GM21619 (cell line): Measurements from ENCODE around the gene RBL2.

ENCODE experiments used
- ATAC-seq: cut with Tn5 transposase; IDR thresholded peaks from one replicate; pipeline ENCODE4 v1.9.1; 2021; ENCODE audit not compliant: unreplicated experiment

RBL2 gene

DNA sequence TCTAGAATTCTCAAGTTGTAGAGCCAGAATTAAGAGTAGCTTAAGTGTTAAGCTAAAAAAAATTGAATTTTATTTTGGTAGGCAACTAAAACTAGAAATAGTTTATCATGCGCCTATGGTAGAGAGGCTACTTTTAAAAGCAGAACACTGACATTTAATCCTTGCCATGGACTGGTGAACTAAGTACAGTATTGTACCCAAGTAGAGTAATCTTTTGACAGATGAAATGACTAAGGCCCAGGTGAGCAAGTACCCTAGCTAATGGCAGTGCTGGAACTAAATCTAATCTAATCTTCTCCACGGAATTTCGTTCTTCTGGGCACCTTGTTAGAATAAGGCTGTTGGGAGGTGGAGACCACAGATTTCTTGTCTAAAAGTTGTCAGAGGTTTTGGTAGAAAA, 11.8 kb downstream of the RBL2 start:
- ATAC-seq: no peak

DNA sequence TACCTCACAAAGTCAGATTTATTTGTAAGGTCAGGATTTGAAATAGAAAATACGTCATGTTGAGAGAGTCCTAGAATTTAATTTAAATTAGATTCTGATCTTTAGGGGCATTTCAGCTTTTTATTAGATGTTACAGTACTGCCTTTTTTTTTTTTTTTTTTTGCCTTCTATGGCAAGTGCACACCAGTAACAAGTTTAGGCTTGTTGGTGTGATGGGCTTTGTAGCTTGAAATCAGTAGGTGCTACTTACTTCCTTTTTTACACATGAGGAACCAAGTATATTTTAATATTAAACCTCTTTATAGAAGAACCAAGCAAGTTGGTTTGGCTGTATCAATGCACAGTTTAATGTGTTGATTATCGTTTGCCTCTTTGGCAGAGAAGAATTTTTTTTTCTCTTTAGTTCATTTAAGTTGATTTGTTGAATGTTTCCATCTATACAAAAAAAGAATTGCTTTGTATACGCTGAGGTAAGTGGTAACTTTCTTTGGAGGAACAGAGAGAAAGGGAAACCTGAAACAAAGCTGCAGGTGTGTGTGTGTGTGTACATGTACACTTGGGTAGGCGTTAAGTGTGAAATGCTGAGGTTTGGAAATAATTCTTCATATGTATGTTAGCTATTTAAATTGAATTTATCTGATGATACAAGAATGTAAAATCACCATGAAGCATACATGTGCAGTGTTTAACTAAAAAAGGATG, 15.7 kb downstream of the RBL2 start:
- ATAC-seq: no peak

DNA sequence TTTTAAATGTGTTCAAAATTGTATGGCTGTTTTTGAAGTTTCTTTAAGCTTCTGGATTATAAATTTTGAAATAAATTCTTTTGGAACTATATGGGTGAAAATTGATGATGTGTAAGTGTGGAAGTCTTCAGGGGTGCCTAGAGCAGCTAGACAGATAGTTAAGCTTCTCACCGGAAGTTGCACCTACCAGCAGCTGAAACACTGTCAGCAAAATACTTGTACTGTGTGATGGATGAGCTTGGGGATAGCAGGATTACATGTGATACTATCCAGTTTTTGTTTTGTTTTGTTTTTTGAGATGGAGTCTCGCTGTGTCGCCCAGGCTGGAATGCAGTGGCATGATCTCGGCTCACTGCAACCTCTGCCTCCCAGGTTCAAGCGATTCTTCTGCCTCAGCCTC, 19.7 kb downstream of the RBL2 start:
- ATAC-seq: no peak

DNA sequence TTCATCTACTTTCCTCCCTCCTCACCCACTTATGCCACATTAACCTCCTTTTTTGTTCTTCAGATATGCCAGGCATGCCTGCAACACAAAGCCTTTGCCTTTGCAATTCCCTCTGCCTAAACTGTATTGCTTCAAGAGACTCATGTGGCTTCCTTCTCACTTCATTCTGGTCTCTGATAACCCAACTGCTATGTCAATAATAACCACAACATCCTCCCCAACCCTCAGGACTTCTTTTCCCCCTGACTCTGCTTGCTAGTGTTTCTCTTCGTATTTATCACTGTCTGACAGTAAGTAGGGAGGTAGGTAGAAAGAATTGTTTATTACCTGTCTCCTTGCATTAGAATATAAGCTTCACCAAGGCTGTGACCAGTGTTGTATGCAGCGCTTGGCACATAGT, 22.4 kb downstream of the RBL2 start:
- peak; percentile 35 for ATAC-seq

DNA sequence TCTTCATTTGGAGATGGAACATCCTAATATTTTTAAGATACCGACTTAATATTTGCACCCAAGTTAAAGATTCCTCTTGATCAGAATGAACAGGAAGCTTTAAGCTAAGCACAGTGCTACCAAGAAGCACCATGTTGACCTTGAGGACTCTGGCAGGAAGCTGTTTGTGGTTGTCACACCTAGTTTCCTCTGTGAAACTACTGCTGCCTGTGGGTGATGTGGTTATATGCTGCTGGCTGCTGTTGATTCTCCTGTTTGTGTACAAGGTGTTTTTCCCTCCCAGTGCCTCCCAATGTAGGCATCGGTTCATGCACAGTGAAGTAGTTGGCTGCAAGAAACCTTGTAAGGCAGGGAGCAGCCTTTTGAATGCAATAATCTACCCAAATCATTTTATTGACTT, 23.4 kb downstream of the RBL2 start:
- peak; percentile 100 for ATAC-seq

DNA sequence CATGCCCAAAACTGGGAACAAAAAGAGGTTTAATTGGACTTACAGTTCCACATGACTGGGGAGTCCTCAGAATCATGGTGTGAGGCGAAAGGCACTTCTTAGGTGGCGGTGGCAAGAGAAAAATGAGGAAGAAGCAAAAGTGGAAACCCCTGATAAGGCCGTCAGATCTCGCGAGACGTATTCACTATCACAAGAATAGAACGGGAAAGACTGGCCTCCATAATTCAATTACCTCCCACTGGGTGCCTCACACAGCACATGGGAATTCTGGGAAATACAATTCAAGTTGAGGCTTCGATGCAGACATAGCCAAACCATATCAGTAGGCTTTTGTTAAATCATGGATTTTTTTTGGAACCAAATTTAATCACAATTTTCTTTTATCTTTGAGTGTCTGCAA, 24.4 kb downstream of the RBL2 start:
- ATAC-seq: no peak

DNA sequence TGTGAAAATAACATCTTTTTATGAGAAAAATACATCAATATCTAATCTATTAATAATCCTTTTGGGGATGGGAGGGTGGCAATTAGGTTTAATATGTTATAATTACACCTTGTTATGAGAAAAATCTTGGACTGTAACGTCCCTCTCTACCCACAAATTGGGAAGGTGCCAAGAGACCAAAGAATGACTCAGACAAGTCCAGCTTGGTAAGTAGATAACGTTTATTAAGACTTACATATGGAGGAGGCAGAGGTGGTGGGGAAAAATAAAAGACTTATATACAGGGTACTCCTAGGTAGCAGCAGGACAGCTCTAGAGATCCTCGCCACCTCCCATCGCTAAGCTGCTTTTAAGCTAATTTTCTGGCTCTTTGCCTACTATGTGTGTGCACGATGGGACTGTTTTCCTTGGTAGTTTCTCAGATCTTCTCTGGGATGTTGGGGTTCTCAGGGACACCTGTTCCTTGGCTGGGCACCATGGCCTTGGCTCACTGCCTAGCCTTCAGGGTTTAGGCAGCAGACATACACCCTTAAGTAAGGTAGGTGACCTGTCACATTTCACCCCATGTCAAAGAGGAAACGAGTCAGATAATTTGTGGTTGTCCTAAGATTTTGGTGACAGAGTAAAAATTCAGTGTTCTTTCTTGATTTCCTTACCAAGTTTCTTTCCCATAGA, 31.5 kb downstream of the RBL2 start:
- no peak for ATAC-seq

DNA sequence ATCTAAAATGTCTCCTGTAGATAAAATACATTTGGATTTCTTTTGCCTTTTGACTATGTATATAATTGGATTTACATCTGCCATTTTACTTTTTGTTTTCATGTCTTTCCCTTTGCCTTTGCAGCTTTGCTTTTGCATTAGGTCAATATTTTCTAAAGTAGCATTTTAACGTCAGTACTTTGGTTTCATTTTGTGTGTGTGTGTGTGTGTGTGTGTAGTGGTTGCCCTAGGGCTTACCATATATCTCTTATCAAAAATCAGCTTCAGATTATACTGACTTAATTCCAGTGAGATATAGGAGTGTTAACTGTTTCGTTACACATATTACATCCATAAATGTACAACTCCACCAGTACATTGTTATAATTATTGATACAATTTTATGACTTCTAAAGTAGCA, 42.6 kb downstream of the RBL2 start:
- no peak for ATAC-seq

DNA sequence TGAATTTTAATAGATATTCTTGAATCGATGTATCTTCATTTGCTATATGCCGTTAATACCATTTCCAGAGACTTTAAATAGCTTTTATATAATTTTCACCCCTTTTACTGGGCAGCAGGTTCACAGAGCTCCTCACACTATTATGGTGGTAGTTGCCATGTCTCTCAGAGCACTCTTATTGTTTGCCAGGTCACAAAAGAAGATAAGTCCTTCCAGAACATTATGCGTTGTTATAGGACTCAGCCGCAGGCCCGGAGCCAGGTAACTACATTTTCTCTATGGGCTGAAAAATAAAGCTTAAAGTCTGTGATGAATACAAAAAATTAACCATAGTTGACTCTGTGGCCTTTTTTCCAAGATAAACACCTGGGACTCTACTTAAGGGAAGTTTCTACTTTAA, 44.7 kb downstream of the RBL2 start:
- no peak for ATAC-seq

DNA sequence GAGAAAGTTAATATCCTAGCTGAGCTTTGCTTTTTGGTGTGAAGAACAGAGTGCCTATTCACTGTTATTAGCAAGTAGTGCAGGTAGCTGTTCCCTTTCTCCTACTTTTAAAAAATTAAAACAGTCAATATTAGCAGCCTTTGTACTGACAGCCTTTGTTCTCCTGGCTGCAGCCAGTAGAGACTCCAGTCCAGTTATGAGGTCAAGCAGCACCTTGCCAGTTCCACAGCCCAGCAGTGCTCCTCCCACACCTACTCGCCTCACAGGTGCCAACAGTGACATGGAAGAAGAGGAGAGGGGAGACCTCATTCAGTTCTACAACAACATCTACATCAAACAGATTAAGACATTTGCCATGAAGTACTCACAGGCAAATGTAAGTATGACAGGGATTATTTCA, 46.1 kb downstream of the RBL2 start:
- no peak for ATAC-seq

DNA sequence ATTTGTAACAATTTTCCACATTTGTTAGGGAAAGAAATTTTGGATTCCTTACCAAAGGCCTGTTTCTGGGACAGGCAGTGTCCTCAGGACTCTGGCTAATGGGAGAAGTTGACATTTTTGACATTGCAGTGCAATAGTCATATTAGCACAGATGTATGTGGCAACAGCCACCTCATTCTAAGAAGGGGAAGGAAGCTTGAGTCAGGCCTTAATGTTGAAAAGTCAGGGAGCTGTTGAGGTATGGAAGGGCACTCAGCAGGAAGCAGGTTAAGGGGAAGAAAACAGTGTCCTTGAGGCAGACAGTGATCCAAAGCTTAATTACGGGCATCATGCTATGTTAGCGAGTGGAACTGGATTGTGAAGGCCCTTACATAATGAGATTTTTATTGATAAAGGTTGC, 47.9 kb downstream of the RBL2 start:
- no peak for ATAC-seq

DNA sequence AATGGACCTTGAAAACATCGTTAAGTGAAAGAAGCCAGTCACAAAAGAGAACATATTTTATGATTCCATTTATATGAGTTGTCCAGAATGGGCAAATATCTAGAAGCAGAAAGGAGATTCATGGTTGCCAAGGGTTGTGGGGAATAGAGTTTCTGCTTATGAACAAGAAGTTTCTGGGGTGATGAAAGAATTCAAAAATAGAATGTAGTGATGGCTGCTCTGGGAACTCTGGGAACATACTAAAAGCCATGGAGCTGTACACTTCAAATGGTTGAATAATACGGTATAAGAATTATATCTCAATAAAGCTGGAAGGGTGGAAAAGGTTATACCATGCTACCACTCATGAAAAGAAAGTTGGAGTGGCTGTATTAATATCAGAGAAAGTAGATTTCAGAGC, 50.3 kb downstream of the RBL2 start:
- no peak for ATAC-seq

DNA sequence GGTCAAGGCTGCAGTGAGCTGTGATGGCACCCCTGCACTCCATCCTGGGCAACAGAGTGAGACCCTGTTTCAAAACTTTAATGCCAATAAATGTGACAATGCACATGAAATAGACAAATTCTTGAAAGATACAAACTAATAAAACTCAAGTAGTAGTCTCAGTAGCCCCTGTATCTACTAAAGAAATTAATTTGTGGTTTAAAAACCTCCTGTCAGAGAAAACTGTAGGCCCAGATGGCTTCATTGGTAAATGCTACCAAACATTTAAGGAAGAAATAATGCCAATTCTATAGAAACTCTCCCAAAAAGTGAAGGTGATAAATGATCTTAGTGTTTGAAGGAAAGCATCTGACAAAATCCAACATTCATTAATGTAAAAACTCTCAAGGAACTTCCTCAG, 52.0 kb downstream of the RBL2 start:
- no peak for ATAC-seq

DNA sequence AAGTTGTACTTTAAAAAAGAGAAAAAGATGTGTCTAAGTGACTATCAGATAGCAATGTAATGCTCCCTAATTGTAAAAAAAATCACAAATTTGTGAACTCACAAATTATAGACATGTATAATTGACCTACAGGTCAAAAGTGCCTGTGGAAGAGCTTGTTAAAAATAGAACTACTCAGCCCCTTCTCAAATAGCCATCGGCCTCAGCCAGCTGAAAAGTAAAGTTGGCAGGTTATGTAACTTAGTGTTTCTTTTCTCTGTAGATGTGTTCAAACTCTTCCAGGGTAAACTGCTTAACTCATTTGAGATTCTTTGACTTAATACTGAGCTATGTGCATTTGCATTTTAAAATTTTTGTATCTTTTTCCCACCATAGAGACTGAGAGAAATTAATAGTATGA, 55.5 kb downstream of the RBL2 start:
- ATAC-seq: no peak

DNA sequence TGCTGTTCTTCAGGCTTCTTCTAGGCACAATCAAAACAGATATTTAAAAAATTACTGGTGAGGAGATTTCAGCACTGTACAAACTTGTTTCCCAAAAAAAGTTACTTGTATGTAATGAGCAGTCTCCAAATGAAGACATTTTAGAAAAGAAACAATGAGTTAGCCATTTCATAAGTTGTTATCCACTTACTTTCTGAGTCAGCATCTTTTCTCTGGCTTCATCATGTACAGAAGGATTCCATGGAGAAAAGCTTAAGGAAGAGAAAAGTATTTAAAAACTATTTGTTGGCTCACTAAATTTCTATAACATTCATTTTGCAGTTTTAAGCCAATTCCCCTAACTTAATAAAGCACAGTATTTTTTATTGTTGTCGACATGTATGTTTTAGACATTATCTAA, 58.2 kb downstream of the RBL2 start:
- no peak for ATAC-seq

DNA sequence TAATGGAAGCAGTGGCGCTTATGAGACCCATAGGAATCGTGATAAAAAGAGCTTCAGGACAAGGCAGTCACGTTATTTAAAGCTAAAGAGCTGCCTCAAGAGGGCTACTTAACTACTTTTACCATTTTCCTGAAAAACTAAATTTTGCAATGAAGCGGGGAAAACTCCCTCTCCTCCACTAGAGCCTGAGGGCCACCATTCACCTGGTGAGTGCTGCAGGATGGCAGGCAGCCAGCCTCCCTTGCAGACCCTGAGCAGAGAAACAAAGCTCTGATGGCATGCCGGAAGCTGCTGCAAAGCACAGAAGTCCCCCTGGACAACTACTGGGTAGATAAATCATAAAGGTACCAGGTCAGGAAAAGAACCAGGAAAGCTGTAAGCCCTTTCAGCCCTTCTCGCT, 60.4 kb downstream of the RBL2 start:
- ATAC-seq: no peak

DNA sequence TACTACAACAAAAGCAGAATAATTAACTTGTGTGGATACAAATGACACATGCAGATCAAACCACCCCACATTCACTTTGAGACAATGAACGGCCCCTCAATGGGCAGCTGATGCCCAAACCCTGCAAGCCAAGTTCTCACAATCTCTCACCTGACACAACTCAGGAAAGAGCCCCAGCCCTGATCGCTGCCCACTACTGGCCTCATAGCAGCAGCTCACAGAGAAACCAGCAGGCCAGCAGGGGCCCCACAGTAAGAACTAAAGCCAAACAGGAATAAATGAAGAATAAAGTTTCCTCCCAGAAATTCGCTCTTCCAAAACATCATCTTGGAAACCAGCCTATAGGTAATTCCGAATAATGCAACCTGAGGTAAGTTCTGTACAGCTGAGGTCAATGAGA, 61.1 kb downstream of the RBL2 start:
- ATAC-seq: no peak

DNA sequence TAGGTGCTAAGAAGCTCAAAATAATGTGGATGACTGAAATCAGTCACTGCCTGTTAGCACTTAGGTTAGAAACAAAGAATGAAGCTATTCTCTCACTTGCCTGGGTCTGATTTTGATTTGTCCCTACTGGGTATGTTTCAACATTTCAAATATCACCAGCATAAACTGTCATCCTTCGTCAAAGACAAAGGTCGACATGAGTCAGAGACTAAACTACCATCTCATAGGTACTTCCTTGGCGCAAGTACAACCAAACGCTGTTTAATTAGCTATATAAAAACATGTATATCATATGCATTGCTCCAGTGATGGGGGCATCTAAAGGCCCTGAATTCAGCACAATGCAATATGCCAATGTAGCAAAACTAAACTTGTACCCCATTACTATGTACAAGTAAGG, 64.7 kb downstream of the RBL2 start:
- no peak for ATAC-seq

DNA sequence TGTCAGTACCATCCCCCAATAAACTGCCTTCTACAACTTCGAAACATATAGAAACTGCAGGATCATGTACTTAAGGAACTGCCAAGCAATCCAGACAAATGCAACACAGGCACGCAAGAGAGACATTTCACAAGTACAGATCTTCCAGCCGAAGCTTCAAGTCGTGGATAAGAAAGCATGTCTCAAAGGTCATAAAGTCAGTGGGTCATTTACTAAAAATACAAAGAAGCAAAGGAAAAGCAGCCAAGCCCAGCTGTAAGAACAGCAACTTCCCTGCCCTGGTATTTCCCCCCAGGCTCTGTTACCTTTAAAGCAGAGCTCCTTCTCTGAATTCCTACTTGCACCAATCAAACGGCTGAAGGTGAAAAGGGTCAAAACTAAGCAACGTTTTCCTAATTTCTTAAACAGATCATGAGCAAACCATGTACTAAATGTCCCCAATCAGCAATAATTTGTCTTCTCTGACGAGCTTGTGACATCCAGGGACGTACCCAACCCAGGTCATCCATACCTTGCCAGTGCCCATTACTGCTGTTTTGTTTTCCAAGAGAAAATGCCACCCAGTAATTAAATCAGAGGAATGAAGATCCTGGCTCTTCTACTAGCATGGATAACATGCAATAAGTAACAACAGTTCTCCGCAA, 67.1 kb downstream of the RBL2 start:
- no peak for ATAC-seq

DNA sequence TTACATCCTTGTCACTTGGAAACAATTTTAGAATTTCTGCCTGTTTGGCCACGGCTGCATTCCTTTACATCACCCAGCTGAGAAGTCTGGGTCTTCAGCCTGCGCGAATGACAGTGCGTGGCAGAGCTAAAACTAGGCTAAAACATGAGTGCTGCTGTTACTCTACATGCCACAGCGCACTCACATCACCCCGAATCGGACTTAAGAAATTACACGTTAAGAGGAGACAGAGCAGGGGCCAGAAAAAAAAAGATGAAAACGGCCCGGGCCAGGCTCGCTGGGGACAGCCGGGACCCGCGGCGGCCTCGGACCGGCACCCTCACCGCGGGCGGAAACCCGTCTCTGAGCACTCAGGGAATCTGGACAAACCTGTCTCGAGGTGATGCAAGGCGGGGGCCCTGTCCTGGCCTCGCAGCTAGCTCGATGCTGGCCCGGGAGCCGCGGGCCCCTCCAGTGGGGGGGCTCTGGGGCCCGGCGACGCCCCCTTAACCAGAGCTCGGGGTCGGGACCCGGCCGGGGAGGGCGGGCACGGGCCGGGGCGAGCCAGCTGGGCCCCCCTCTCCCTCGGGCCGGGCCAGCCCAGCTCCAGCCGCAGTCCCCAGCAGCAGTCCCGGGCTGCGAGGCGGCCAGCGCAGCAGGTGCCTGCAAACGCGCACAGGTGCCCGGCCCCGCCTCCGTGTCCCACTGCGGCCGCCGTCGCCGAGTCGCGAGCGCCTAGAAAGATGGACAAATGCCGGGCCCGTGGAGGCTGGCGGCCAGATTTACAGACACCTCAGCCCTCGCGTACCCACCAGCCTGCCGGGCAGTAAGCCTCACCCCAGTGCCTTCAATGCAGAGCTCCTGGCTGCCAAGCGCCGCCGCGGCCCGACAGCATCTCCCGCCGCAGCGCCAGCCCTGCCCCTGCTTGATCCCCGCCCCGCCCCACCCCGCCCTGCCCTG, 68.3 kb downstream of the RBL2 start, which contains the start of gene AKTIP:
AKTIP (minus strand) TSS at position 879 of the 939 bp plus-strand sequence. CDS start 2,950 bp downstream, outside the sequence.
- ATAC-seq: peak; percentile 19

DNA sequence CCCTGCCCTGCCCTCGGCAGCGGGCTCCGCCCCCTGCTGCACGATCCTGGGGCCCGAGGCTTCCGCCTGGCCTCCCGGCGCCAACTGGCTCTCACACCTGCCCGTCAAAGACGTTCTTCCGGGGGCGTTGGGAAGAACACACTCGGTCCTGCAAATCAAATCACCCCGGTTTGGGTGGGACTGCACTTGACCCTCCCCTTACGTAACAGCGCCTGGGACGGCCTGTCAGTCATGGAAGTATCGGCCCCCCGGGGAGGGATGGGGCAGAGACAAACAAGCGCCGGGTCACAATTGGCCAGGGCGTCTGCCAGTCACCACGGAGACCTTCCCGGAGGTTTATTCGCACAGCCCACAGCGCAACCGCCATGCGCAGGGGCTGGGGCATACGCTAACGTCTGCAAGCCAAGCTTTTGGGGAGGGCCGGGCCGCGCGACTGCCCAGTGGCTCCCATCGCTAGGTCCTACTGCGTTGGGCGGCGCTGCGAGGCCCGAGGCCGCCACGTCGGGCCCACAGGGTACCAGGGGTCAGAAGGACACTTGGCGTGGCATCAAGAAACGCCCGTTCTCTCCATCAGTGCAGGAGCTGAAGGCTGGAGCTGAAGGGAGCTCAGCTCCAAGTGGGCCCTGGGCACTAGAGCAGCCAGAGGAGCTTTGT, 69.1 kb downstream of the RBL2 start:
- peak; percentile 94 for ATAC-seq
